Hematopoietic multipotent progenitor cell (in vitro differentiated cells): ENCODE data around the gene ATP6V1B1. TPM values are rescaled to one million over a fixed set of nuclear protein-coding genes. Genes with fewer than 3 reads are reported as not detected.

Experiments
- DNase-seq, 3 donors: peaks; one replicate each; pipeline ENCODE4 v3.0.0-alpha.2; 2011 to 2015; ENCODE audit warnings: low read depth in 2 of 3, low spot score in 2 of 3
- total RNA-seq: library from RNA; depleted of rRNA; stranded (reverse); fragments of >200 nt; gene quantifications from one replicate; pipeline ENCODE4 v1.2.3, GENCODE V29; 2012

The ATP6V1B1 gene
- total RNA-seq, 1 donor: not detected

- DNase-seq: no peak
These were observed 9.7 kb upstream of the ATP6V1B1 start for GRCh38 chr2:70926042-70926441.

GRCh38 chr2:70927138-70927537 is 8.6 kb upstream of the ATP6V1B1 start:
- DNase-seq: no peak

GRCh38 chr2:70927641-70928040 is 8.1 kb upstream of the ATP6V1B1 start:
- no peak for DNase-seq

- no peak for DNase-seq
These were observed 7.3 kb upstream of the ATP6V1B1 start for GRCh38 chr2:70928366-70928765.

- no peak for DNase-seq
These were observed 5.0 kb upstream of the ATP6V1B1 start for GRCh38 chr2:70930371-70931329.

GRCh38 chr2:70931376-70932000 is 4.2 kb upstream of the ATP6V1B1 start:
- DNase-seq: no peak

GRCh38 chr2:70932631-70933230 is 3.0 kb upstream of the ATP6V1B1 start:
- DNase-seq: no peak

- no peak for DNase-seq
These were observed 719 bp upstream of the ATP6V1B1 start for GRCh38 chr2:70934981-70935380.

- DNase-seq: no peak
These were observed 672 bp downstream of the ATP6V1B1 start for GRCh38 chr2:70936165-70936978.

- DNase-seq: no peak
These were observed 1.5 kb downstream of the ATP6V1B1 start for GRCh38 chr2:70936979-70937811.

GRCh38 chr2:70937866-70938585 is 2.3 kb downstream of the ATP6V1B1 start:
- no peak for DNase-seq

- DNase-seq: no peak
These were observed 2.9 kb downstream of the ATP6V1B1 start for GRCh38 chr2:70938586-70938950.

GRCh38 chr2:70939001-70939838 is 3.5 kb downstream of the ATP6V1B1 start:
- no peak for DNase-seq

GRCh38 chr2:70939839-70940580 is 4.3 kb downstream of the ATP6V1B1 start:
- no peak for DNase-seq

GRCh38 chr2:70941186-70941585 is 5.5 kb downstream of the ATP6V1B1 start:
- DNase-seq: no peak

GRCh38 chr2:70941701-70942100 is 6.0 kb downstream of the ATP6V1B1 start:
- no peak for DNase-seq

GRCh38 chr2:70942396-70943204 is 6.9 kb downstream of the ATP6V1B1 start:
- DNase-seq: no peak
